T-helper 1 cell treated with Interleukin-12 subunit alpha and Interleukin-12 subunit beta and Interleukin-4 antibody, amounts not matched to agents 30 μg/mL and 1 μg/mL, for 36 hours (primary cell): ENCODE measurements around the gene CRABP2.

Source experiments
- H3K27ac Mint-ChIP-seq: one replicate; pipeline ENCODE4 v1.8.0; 2021; ENCODE audit warnings: mild to moderate bottlenecking, mixed read lengths
- H3K27me3 Mint-ChIP-seq: one replicate; pipeline ENCODE4 v1.8.0; 2021; ENCODE audit warnings: low read depth, mixed read lengths
- H3K36me3 Mint-ChIP-seq: one replicate; pipeline ENCODE4 v1.8.0; 2021; ENCODE audit warnings: low read depth, mixed read lengths
- H3K4me1 Mint-ChIP-seq: one replicate; pipeline ENCODE4 v1.8.0; 2021; ENCODE audit warnings: low read depth, mixed read lengths
- H3K4me3 Mint-ChIP-seq: one replicate; pipeline ENCODE4 v1.8.0; 2021; ENCODE audit warnings: mild to moderate bottlenecking, moderate library complexity, mixed read lengths
- H3K9me3 Mint-ChIP-seq: one replicate; pipeline ENCODE4 v1.8.0; 2021; ENCODE audit warnings: mixed read lengths

The CRABP2 gene

DNA sequence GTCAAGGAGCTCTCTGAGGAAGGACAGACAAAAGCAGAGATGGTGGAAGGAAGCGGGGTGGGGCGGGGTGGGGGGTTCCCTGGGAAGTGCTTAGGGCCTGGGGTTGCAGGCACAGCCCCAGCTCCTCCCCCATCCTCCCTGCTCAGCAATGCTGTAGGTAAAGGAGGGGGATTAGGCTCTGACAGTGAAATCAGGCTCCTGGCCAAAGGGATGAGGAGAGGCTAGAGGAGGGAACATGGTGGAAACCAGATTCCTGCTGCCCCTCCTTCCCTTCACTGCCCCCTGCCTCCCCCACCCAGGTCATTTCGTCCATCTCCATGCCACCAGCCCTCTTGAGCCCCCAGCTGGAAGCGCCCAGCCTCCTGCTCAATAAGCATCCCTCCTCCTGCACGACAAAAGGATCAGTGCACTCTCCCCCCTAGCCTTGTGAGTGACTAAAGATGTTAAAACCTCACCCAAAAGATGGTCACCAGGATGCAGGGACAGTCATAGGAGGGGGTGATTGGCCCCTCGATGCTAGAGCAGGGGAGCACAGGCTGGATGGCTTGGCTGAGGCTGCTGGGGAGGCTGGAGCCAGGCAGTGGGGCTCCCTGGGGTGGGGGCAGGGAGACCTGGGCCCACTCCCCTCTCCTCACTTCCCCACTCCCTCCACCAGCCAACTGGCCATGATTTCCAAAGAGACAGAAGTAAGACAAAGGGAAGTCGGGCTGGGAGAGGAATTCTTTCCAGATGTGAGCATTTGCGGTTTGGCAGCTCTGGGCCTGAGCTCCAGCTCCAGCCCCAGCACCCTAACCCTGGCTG lies 2.2 kb upstream of the CRABP2 start:
- Mint-ChIP-seq H3K9me3 (no peaks in the 10 kb centered on the region), H3K27ac (no peak overlapping the region), H3K36me3 (peaks cover 1% of the 10 kb centered on the region), H3K4me1 (peaks cover 17% of the 10 kb centered on the region), H3K27me3 (peaks cover 42% of the 10 kb centered on the region), H3K4me3 (no peak overlapping the region)

DNA sequence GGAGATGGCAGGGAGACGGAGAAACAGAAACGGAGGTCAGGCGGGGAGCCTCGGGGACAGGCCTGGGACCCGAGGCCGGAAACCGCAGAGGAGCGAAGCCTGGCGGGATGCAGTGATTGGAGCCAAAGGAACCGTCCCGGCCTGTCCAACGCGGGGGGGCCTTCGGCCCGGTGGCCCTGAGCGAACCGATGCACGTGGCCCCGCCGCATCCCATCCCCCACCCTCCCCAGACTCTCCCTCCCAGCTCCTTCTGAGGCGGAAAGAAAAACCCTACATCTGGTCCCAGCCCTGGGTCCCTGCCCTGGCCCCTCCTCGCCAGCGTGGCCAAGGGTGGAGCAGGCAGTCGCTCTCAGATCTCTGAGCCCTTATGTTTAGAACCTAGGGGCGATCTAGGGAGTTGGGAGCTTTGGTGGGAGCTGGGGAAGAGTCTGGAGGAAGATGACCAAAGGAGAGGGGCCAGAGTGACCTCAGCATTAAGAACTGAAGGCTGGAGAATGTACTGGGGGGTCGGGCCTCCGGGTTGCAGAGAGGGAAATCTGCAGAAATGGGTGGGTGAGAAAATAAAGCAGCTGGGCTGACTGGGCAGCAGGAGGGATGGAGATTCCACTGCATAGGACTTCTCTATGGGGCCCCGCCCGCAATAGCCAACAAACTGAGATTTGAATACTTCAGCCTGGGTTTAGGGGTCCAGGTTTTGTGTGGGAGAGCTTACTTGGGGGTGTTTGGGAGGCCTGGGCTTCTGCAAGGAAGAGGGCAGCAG lies 1.5 kb upstream of the CRABP2 start:
- peaks cover 1% of the 10 kb centered on the region for H3K36me3 Mint-ChIP-seq
- peaks cover 46% of the 10 kb centered on the region for H3K27me3 Mint-ChIP-seq
- H3K9me3 Mint-ChIP-seq: no peaks in the 10 kb centered on the region
- peak overlapping the region; percentile 84 for H3K4me3 Mint-ChIP-seq
- peaks cover 17% of the 10 kb centered on the region for H3K4me1 Mint-ChIP-seq
- H3K27ac Mint-ChIP-seq: no peak overlapping the region

DNA sequence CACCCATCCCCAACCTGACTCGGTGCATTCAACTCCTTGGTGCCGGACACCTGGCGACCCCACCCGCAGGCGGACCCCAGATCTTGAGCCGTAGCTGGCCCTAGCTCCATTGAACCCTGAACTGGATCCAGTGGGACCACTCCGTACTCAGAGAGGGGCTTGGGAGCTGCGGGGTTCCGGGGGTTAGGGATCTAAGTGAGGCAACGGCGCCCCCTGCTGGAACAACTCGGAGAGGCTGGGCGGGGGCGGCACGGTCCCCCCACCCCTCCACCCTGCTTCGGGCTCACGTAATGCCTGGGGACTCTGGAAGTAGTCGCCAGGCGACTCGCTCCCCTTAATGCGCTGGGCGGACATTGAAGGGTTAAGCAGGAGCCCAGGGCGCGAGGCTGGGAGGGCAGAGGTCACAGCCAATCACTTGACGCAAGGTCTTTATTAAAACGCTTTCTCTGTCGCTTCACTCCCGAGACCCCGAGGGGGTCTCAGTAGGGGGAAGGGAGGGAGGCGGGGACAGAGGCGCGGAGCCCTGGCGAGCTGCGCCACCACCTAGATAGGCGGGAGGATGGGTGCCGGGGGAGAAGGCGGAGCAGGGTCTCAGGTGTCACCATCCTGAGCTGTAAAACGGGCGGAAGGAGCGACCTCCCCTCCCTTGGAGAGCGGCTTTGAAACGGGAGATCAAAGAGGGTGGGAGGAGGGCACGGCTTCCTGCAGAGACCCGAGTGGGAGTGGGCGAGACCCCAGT lies 704 bp upstream of the CRABP2 start:
- Mint-ChIP-seq H3K4me1 (peaks cover 17% of the 10 kb centered on the region), H3K27ac (peak overlapping the region; percentile 62), H3K4me3 (peak overlapping the region; percentile 84), H3K27me3 (peaks cover 46% of the 10 kb centered on the region), H3K9me3 (no peaks in the 10 kb centered on the region), H3K36me3 (peaks cover 1% of the 10 kb centered on the region)

DNA sequence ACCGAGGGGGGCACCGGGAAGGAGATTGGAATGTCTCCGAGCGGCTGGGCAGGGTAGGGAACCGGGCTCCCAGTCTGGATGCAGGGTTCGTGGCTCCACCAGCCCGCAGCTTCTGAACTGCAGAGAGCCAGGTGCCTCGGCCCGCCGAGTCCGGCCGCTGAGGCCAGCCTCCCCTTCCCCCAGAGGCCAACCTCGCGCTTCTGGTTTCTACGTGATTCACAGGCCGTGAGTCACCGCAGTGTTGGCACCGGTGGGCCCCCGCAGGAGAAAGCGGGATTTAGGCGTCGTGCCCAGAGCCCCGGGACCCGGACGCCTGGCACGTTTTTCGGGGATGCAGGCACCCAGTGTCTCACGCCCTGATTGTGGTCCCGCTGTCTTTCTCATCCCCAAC lies 458 bp downstream of the CRABP2 start:
- H3K27me3 Mint-ChIP-seq: peaks cover 46% of the 10 kb centered on the region
- H3K36me3 Mint-ChIP-seq: peaks cover 1% of the 10 kb centered on the region
- H3K27ac Mint-ChIP-seq: no peak overlapping the region
- peaks cover 17% of the 10 kb centered on the region for H3K4me1 Mint-ChIP-seq
- H3K9me3 Mint-ChIP-seq: no peaks in the 10 kb centered on the region
- peak overlapping the region; percentile 28 for H3K4me3 Mint-ChIP-seq

DNA sequence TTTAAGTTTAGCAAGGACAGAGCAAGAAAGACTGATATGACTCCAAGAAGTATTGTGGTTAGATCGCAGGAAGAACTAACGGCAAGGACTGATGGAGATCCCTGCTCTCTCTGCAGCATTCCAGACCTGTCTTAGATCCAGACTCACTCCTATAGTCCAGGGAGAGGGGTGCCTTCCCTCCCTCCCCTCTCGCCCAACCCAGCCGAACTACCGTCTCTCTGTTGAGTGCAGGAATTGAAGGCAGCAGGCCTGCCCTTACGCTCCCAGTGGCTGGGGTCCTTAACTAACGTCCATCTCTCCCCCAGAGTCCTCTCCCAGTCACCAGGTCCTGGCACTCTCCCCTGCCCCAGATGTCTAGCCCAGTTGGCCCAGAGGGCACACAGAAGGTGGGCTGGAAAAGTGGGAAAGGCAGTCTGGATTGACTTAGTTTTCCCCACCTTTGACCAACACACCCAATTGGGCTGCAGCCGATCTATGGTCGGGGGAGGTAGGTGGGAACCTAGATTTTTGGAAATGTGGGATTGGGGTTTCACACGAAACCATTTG lies 1.1 kb downstream of the CRABP2 start:
- peaks cover 1% of the 10 kb centered on the region for H3K36me3 Mint-ChIP-seq
- H3K27me3 Mint-ChIP-seq: peaks cover 50% of the 10 kb centered on the region
- no peaks in the 10 kb centered on the region for H3K9me3 Mint-ChIP-seq
- H3K4me1 Mint-ChIP-seq: peaks cover 17% of the 10 kb centered on the region
- no peak overlapping the region for H3K27ac Mint-ChIP-seq
- H3K4me3 Mint-ChIP-seq: no peak overlapping the region

DNA sequence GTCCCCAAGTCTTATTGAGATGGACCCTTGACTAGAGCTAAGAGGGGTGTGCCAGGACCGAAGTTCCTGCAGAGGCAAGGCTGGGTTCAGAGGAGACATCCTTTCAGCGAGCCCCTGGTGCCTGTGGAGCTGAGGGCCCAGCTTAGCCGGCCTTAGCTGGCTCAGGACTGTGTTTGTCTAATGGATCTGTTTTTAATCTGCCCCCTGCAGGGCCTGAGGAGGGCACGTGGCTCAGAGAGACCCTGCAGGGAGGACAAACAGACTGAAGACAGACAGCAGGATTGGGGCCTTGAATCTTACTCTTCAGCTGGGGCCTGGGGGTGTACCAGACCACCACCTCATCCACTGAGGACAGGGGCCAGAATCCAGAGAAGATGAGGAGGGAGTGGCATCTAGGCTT lies 1.6 kb downstream of the CRABP2 start:
- no peaks in the 10 kb centered on the region for H3K9me3 Mint-ChIP-seq
- peaks cover 2% of the 10 kb centered on the region for H3K36me3 Mint-ChIP-seq
- no peak overlapping the region for H3K27ac Mint-ChIP-seq
- H3K4me1 Mint-ChIP-seq: peaks cover 17% of the 10 kb centered on the region
- no peak overlapping the region for H3K4me3 Mint-ChIP-seq
- H3K27me3 Mint-ChIP-seq: peaks cover 54% of the 10 kb centered on the region

DNA sequence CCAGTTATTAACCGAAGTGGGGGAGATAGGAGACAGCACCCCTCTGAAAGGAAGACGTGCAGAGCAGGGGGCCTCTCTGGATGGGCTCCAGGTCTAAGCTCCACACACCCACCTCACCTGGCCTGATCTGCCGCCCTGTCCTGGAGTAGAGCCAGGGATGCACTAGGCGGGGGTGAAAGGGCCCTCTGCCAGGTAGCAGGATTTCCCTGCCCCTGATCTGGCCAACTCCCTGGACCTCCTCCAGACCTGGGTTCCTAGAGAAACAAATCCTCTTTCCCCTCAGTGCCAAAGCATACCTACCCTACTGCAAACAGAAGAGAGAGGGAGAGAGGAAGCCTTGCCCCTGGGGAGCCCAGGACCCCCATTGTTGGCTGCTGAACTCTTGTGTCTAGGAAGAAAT lies 2.0 kb downstream of the CRABP2 start:
- Mint-ChIP-seq H3K4me1 (peaks cover 17% of the 10 kb centered on the region), H3K36me3 (peaks cover 1% of the 10 kb centered on the region), H3K4me3 (no peak overlapping the region), H3K9me3 (no peaks in the 10 kb centered on the region), H3K27ac (no peak overlapping the region), H3K27me3 (peaks cover 58% of the 10 kb centered on the region)

DNA sequence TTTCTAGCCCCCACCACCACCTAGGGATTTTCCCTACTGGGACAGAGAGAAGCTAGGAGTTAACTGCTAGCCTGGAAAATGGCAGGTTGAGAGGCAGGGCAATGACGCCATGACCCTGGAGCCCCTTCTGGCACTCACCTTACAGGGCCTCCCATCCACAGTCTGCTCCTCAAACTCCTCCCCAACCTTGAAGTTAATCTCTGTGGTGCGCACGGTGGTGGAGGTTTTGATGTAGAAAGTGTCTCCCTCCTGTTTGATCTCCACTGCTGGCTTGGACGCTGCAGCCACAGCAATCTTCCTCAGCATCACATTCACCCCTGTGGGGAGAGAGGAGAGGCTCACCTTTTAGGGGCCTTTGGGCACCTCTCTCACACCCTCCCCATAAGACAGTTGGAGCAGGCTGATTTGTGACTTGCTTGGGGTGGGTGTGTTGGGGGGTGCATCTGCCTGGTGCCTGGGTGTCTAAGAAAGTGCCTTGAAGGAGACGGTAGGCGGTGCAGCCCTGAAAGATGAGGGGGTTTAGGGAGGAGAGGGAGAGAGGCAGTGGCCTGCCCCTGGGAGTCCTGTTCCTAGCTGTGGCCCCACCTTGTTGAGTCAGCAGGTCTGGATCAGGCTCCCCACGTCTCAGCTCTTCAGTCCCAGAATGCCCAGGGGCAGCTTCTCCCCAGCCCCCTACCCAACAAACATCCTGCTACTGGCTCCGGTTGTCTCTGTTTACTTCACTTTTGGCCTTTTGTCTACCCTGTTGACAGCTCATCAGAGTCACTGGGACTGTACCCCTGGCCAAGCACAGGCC lies 4.4 kb downstream of the CRABP2 start:
- H3K4me3 Mint-ChIP-seq: no peak overlapping the region
- peaks cover 7% of the 10 kb centered on the region for H3K4me1 Mint-ChIP-seq
- no peak overlapping the region for H3K27ac Mint-ChIP-seq
- no peaks in the 10 kb centered on the region for H3K9me3 Mint-ChIP-seq
- peaks cover 60% of the 10 kb centered on the region for H3K27me3 Mint-ChIP-seq
- peaks cover 1% of the 10 kb centered on the region for H3K36me3 Mint-ChIP-seq

DNA sequence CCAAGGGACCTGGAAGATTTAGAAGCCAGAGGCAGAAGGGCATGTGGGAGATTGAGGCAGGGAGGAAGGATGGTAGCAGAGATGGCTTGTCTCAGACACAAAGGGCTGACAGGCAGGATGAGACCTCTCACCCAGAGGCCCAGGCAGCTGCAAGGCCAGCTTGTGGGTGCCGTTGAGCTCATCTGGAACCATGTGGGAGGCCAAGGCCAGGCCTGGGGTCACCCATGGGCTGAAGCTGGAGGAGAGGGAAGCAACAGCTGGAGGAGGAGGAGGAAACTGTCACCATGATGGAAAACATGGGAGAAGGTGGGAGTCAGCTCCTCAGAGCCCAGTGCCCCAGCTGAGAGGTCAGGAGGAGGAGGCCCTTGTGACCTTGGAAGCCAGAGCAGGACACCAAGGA lies 6.4 kb downstream of the CRABP2 start:
- no peaks in the 10 kb centered on the region for H3K9me3 Mint-ChIP-seq
- H3K36me3 Mint-ChIP-seq: peaks cover 1% of the 10 kb centered on the region
- no peak overlapping the region for H3K4me3 Mint-ChIP-seq
- peaks cover 50% of the 10 kb centered on the region for H3K27me3 Mint-ChIP-seq
- H3K4me1 Mint-ChIP-seq: no peaks in the 10 kb centered on the region
- H3K27ac Mint-ChIP-seq: no peak overlapping the region

DNA sequence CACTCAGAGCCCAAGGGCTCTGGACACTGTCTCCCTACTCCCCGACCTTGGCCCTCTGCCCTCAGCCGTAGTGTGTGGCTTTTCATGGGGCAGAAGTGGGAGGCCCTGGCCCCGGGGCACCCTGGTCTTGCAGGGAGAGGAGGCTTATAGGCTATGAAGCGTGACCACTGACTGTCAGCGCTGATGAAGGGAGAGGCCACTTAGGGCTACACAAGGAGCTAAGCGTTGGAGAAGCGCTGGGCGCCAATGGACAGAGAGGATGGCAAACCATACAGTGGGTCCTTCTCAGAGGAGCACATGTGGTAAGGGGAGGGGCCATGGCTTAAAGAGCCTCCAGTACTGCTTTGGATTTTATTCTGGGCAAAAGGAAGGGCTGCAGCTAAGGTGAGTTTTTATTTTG lies 7.9 kb downstream of the CRABP2 start:
- Mint-ChIP-seq H3K36me3 (peaks cover 3% of the 10 kb centered on the region), H3K27me3 (peaks cover 50% of the 10 kb centered on the region), H3K9me3 (no peaks in the 10 kb centered on the region), H3K4me3 (no peak overlapping the region), H3K4me1 (peaks cover 8% of the 10 kb centered on the region), H3K27ac (no peak overlapping the region)

DNA sequence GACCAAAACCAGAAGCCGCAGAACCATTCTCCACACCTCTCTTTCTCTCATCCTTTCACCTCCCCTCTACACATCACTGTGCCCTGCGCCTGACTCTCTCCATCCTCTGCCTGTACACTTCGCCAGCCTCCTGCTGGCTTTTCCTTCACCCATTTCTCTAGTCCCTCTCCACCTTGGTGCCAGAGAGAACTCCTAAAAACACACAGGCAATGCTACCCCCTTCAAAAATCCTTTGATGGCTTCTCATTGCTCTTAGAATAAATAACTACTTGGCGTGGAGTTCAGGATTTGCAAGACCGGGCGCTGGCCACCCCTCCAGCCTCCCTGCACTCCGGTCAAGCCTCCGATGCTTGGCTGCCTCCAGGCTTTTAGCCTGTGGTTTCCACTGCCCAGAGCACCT lies 8.6 kb downstream of the CRABP2 start:
- Mint-ChIP-seq H3K27me3 (peaks cover 55% of the 10 kb centered on the region), H3K4me3 (no peak overlapping the region)

DNA sequence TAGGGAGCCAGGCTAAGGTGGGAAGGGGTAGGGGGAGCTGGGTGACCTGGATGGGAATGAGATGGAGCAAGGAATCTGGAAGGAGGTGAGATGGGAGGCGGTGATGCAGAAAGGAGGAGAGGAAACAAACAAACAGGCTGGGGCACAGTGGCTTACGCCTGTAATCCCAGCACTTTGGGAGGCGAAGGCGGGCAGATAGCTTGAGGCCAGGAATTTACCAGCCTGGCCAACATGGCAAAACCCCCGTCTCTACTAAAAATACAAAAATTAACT lies 10.8 kb downstream of the CRABP2 start:
- Mint-ChIP-seq H3K4me3 (no peak overlapping the region), H3K36me3 (peaks cover 3% of the 10 kb centered on the region), H3K9me3 (no peaks in the 10 kb centered on the region), H3K27me3 (peaks cover 74% of the 10 kb centered on the region), H3K27ac (no peak overlapping the region), H3K4me1 (peaks cover 18% of the 10 kb centered on the region)

More for the DNA sequence above, 8.6 kb downstream of the CRABP2 start:
- Mint-ChIP-seq H3K9me3 (no peaks in the 10 kb centered on the region), H3K4me1 (peaks cover 14% of the 10 kb centered on the region), H3K36me3 (peaks cover 3% of the 10 kb centered on the region), H3K27ac (no peak overlapping the region)

DNA sequence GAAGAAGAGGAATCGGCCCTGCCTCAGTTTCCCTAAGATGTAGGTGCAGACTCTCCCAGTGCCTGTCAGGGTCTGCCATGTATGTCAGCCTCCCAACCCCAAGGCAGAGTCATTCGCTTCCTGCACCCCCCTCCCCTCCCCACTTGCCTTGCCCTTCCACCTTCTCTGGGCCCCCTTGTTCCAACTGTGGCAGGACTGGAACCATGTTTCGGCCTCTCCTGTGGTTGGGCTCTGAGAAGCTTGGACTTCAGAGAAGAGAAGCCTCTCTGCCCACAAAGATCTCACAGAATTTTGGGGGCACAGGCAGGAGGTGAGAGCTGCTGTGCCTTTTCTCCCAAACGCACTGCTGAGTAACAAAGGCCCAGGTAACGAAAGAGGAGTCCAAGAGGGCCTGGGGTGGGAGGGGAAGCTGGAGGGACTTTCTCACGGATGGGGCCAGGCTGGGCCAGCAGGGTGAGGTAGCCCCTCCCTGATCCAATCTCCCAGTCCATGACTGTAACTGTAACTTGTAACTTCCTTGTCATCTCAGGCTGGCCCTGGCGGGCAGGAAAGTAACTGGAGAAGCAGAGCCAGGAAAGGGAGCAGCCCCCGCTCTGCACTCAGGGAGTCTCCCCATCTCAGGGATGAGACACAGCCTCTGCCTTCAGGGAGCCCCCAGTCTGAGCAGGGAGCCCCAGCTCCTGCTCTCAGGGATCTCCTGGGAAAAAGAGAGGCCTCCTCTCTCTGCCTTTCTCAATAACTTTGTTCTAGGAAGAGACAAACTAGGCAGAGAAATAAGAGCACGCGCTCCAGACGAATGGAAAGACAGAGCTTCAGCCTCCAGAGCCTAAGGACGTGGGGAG lies 11.3 kb downstream of the CRABP2 start:
- peaks cover 21% of the 10 kb centered on the region for H3K4me1 Mint-ChIP-seq
- H3K4me3 Mint-ChIP-seq: no peak overlapping the region
- no peaks in the 10 kb centered on the region for H3K9me3 Mint-ChIP-seq
- peaks cover 3% of the 10 kb centered on the region for H3K36me3 Mint-ChIP-seq
- no peak overlapping the region for H3K27ac Mint-ChIP-seq
- H3K27me3 Mint-ChIP-seq: peaks cover 76% of the 10 kb centered on the region
